K562 (cell line): ENCODE results near the gene PRXL2B. TPM values are rescaled to one million over a fixed set of nuclear protein-coding genes. Genes with fewer than 3 reads are reported as not detected.

Experiments
- BCOR ChIP-seq: fragments of 450-650 bp; IDR thresholded peaks from 2 replicates; pipeline ENCODE4 v1.6.1; 2016
- CBFA2T3 ChIP-seq: fragments of 450-650 bp; IDR thresholded peaks from 2 replicates; pipeline ENCODE4 v1.6.1; 2017
- DACH1 ChIP-seq: fragments of 450-650 bp; IDR thresholded peaks from 2 replicates; pipeline ENCODE4 v1.6.1; 2018; ENCODE audit not compliant: partially characterized antibody
- FIP1L1 ChIP-seq: fragments of 200-400 bp; formaldehyde crosslinking; IDR thresholded peaks from 2 replicates; pipeline ENCODE4 v1.6.1; 2018; ENCODE audit warnings: mild to moderate bottlenecking, low read depth, low read length; ENCODE audit not compliant: poor library complexity, severe bottlenecking
- HDGF ChIP-seq: fragments of 450-650 bp; IDR thresholded peaks from 2 replicates; pipeline ENCODE4 v1.6.1; 2016
- HMG20B ChIP-seq: fragments of 250-450 bp; sonication (Bioruptor Pico); IDR thresholded peaks from 2 replicates; pipeline ENCODE4 v1.5.0; 2021; ENCODE audit warnings: mild to moderate bottlenecking
- KDM2B ChIP-seq: fragments of 250-450 bp; sonication (Bioruptor Pico); IDR thresholded peaks from 2 replicates; pipeline ENCODE4 v1.8.0; 2021; ENCODE audit warnings: mild to moderate bottlenecking, moderate library complexity
- KDM5B ChIP-seq: fragments of 200-600 bp; sonication (generic); IDR thresholded peaks from 2 replicates; pipeline ENCODE4 v1.6.1; 2012; ENCODE audit warnings: low read depth, mild to moderate bottlenecking, moderate library complexity, low read length, control low read depth, inconsistent platforms; ENCODE audit not compliant: insufficient replicate concordance
- KHSRP ChIP-seq: fragments of 450-650 bp; IDR thresholded peaks from 2 replicates; pipeline ENCODE4 v1.6.1; 2017
- MIER1 ChIP-seq: fragments of 450-650 bp; IDR thresholded peaks from 2 replicates; pipeline ENCODE4 v1.6.1; 2016; ENCODE audit warnings: antibody characterized with exemption, mild to moderate bottlenecking, low read depth
- NFATC3 ChIP-seq: fragments of 450-650 bp; IDR thresholded peaks from 2 replicates; pipeline ENCODE4 v1.6.1; 2017; ENCODE audit warnings: mild to moderate bottlenecking
- PTTG1 ChIP-seq: fragments of 450-650 bp; IDR thresholded peaks from 2 replicates; pipeline ENCODE4 v1.6.1; 2016; ENCODE audit warnings: low read depth, mild to moderate bottlenecking, missing genetic modification characterization, missing compliant biosample characterization
- SMARCA5 ChIP-seq: fragments of 450-650 bp; IDR thresholded peaks from 2 replicates; pipeline ENCODE4 v1.6.1; 2016
- SRSF3 ChIP-seq: fragments of 200-400 bp; formaldehyde crosslinking; IDR thresholded peaks from 2 replicates; pipeline ENCODE4 v1.6.1; 2016; ENCODE audit warnings: mild to moderate bottlenecking, low read length, moderate library complexity; ENCODE audit not compliant: insufficient read depth
- STAG1 ChIP-seq: sonication (generic); formaldehyde crosslinking; IDR thresholded peaks from 2 replicates; pipeline ENCODE4 v1.5.0; 2020; ENCODE audit warnings: missing genetic modification reagents, borderline replicate concordance
- ZNF133 ChIP-seq: fragments of 250-450 bp; sonication (Bioruptor Pico); IDR thresholded peaks from 2 replicates; pipeline ENCODE4 v1.4.0; 2020; ENCODE audit warnings: mild to moderate bottlenecking
- ZNF239 ChIP-seq: fragments of 250-450 bp; sonication (Bioruptor Pico); IDR thresholded peaks from 2 replicates; pipeline ENCODE4 v1.4.0; 2020; ENCODE audit warnings: mild to moderate bottlenecking
- ZNF583 ChIP-seq: fragments of 250-450 bp; sonication (Bioruptor Pico); IDR thresholded peaks from 2 replicates; pipeline ENCODE4 v1.4.0; 2020
- ZNF696 ChIP-seq: fragments of 250-450 bp; sonication (Bioruptor Pico); conservative IDR thresholded peaks from 2 replicates; pipeline ENCODE4 v1.4.0; 2020; ENCODE audit warnings: mild to moderate bottlenecking, moderate library complexity
- ZNF76 ChIP-seq: fragments of 250-450 bp; sonication (Bioruptor Pico); IDR thresholded peaks from 2 replicates; pipeline ENCODE4 v1.4.0; 2020; ENCODE audit warnings: mild to moderate bottlenecking, moderate library complexity, borderline replicate concordance
- ZZZ3 ChIP-seq: fragments of 450-650 bp; IDR thresholded peaks from 2 replicates; pipeline ENCODE4 v1.6.1; 2016; ENCODE audit warnings: antibody characterized with exemption, mild to moderate bottlenecking, moderate library complexity
- polyA plus RNA-seq, 8 experiments: library from polyadenylated mRNA; depleted of rRNA in 4 of 8; stranded (reverse) in 5 of 8; unstranded in 3 of 8; fragments of >200 nt; fragmentation: Nextera tagmentation in 2 of 8; fragmentation: Illumina TruSeq in 1 of 8; extraction: Ambion mirVana in 2 of 8; extraction: Trizol in 1 of 8; gene quantifications; 2 replicates each; pipeline versions ENCODE4 v1.2.1 to v1.2.3, GENCODE V29; 2011 to 2014; ENCODE audit warnings: inconsistent platforms in 1 of 8, missing spikeins in 1 of 8
- total RNA-seq, 7 experiments: library from RNA; depleted of rRNA in 6 of 7; stranded (reverse); fragments of >200 nt in 6 of 7; fragmentation: Illumina TruSeq in 2 of 7; extraction: Trizol in 2 of 7; gene quantifications; 2 replicates each; pipeline versions ENCODE4 v1.2.1 to v1.2.3, GENCODE V29; 2011 to 2021; ENCODE audit warnings: low replicate concordance in 1 of 7
- TF ChIP-seq, protein P1 (sequence below): IDR thresholded peaks from 3 replicates; pipeline ENCODE4 v1.6.1; 2011; ENCODE audit warnings: borderline replicate concordance, mild to moderate bottlenecking; ENCODE audit not compliant: insufficient read length, insufficient read depth
- TF ChIP-seq, protein P2 (sequence below): fragments of 150-350 bp; IDR thresholded peaks from 2 replicates; pipeline ENCODE4 v1.6.1; 2014; ENCODE audit warnings: low read depth, mild to moderate bottlenecking, low read length, borderline replicate concordance
- TF ChIP-seq, protein P3 (sequence below): fragments of 450-650 bp; IDR thresholded peaks from 2 replicates; pipeline ENCODE4 v1.6.1; 2016; ENCODE audit warnings: antibody characterized with exemption

Gene PRXL2B
- total and polyA plus RNA-seq, 9 of the 15 experiments (the other 6 are each of a cell fraction or from before 2014, with no cell fraction given): 0.99 to 25.3 (median 11.8) TPM

DNA sequence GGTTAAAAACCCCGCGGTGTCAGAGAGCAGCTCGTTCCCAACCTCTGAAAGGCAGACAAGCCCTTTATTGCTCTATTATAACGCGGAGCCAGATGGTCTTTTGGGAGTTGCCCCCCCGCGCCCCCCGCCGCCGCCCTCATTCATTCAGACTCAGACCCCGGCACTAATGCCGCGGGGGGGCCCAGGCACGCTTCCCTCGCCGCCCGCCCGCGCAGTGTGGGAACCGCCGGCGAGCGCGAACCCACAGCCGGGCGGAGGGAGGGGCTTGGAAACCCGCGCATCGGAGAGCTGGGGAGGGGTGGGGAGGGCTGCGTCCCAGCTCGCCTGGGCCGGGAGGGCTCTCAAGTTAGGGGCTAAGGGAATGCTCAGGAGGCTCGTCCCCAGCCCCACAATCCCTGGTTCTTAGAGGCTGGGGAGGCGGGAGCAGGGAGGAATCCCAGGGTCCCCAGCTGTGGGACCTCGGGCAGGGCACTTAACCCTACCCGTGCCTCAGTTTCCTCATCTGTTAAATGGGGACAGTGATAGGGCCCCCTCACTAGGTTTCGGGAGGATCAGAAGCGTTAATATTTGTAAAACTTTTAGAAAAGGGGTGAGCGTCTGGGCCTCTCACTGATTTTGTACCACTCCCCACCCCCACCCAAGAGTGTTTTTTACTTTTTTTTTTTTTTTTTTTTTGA is 45.6 kb upstream of the PRXL2B start (continued):
- TF ChIP-seq STAG1 (CRISPR knock-in tag): no peak
- TF ChIP-seq BCOR: peak; percentile 96
- TF ChIP-seq NFATC3: no peak
- no peak for TF ChIP-seq ZNF76
- TF ChIP-seq ZNF696 (CRISPR knock-in tag): no peak
- peak; percentile 7 for TF ChIP-seq KDM5B
- no peak for TF ChIP-seq ZNF239
- no peak for TF ChIP-seq KDM2B (CRISPR knock-in tag)
- no peak for TF ChIP-seq FIP1L1
- TF ChIP-seq HDGF: no peak
- no peak for TF ChIP-seq ZZZ3
- TF ChIP-seq, protein P1, sequence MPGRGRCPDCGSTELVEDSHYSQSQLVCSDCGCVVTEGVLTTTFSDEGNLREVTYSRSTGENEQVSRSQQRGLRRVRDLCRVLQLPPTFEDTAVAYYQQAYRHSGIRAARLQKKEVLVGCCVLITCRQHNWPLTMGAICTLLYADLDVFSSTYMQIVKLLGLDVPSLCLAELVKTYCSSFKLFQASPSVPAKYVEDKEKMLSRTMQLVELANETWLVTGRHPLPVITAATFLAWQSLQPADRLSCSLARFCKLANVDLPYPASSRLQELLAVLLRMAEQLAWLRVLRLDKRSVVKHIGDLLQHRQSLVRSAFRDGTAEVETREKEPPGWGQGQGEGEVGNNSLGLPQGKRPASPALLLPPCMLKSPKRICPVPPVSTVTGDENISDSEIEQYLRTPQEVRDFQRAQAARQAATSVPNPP: no peak
- TF ChIP-seq PTTG1 (tag): no peak
- no peak for TF ChIP-seq ZNF583
- no peak for TF ChIP-seq CBFA2T3
- TF ChIP-seq, protein P2, sequence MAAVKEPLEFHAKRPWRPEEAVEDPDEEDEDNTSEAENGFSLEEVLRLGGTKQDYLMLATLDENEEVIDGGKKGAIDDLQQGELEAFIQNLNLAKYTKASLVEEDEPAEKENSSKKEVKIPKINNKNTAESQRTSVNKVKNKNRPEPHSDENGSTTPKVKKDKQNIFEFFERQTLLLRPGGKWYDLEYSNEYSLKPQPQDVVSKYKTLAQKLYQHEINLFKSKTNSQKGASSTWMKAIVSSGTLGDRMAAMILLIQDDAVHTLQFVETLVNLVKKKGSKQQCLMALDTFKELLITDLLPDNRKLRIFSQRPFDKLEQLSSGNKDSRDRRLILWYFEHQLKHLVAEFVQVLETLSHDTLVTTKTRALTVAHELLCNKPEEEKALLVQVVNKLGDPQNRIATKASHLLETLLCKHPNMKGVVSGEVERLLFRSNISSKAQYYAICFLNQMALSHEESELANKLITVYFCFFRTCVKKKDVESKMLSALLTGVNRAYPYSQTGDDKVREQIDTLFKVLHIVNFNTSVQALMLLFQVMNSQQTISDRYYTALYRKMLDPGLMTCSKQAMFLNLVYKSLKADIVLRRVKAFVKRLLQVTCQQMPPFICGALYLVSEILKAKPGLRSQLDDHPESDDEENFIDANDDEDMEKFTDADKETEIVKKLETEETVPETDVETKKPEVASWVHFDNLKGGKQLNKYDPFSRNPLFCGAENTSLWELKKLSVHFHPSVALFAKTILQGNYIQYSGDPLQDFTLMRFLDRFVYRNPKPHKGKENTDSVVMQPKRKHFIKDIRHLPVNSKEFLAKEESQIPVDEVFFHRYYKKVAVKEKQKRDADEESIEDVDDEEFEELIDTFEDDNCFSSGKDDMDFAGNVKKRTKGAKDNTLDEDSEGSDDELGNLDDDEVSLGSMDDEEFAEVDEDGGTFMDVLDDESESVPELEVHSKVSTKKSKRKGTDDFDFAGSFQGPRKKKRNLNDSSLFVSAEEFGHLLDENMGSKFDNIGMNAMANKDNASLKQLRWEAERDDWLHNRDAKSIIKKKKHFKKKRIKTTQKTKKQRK: no peak
- TF ChIP-seq SRSF3: no peak
- TF ChIP-seq, protein P3, sequence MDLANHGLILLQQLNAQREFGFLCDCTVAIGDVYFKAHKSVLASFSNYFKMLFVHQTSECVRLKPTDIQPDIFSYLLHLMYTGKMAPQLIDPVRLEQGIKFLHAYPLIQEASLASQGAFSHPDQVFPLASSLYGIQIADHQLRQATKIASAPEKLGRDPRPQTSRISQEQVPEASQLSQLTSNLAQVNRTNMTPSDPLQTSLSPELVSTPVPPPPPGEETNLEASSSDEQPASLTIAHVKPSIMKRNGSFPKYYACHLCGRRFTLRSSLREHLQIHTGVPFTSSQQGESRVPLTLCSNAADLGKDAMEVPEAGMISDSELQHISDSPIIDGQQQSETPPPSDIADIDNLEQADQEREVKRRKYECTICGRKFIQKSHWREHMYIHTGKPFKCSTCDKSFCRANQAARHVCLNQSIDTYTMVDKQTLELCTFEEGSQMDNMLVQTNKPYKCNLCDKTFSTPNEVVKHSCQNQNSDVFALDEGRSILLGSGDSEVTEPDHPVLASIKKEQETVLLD: no peak
- TF ChIP-seq DACH1: no peak
- no peak for TF ChIP-seq KHSRP
- TF ChIP-seq SMARCA5: peak; percentile 89
- no peak for TF ChIP-seq MIER1
- no peak for TF ChIP-seq ZNF133
- TF ChIP-seq HMG20B (CRISPR knock-in tag): no peak
